CD4-positive, alpha-beta memory T cell (primary cell): ENCODE measurements around the gene GALNT10. TPM values are rescaled to one million over a fixed set of nuclear protein-coding genes. Genes with fewer than 3 reads are reported as not detected.

Experiments
- CTCF ChIA-PET: fragments of 350-600 bp; sonication (Branson Sonifier 250); formaldehyde crosslinking; loops from one replicate; lab custom pipeline; 2021; ENCODE audit warnings: inconsistent platforms; ENCODE audit not compliant: partially characterized antibody; lab: Charles Lee
- POLR2A ChIA-PET: fragments of 350-600 bp; sonication (Branson Sonifier 250); formaldehyde crosslinking; loops from one replicate; lab custom pipeline; 2021; ENCODE audit not compliant: partially characterized antibody; lab: Charles Lee
- DNase-seq, 5 donors: peaks; one replicate each; pipeline versions ENCODE4 v3.0.0 to v3.0.0-alpha.2; 2020 to 2022; ENCODE audit warnings: mixed read lengths in 1 of 5
- H3K27ac ChIP-seq: one replicate; pipeline ENCODE4 v1.7.0; 2013; ENCODE audit warnings: low read depth, low read length
- H3K27me3 ChIP-seq: 2 replicates; pipeline ENCODE4 v1.7.0; 2013; ENCODE audit warnings: mild to moderate bottlenecking, low read length, moderate library complexity; ENCODE audit not compliant: insufficient read depth
- H3K36me3 ChIP-seq: 2 replicates; pipeline ENCODE4 v1.7.0; 2013; ENCODE audit warnings: mild to moderate bottlenecking, low read length, moderate library complexity; ENCODE audit not compliant: insufficient read depth
- H3K4me1 ChIP-seq: 2 replicates; pipeline ENCODE4 v1.7.0; 2013; ENCODE audit warnings: mild to moderate bottlenecking, low read length, moderate library complexity; ENCODE audit not compliant: insufficient read depth
- H3K4me3 ChIP-seq, 2 donors: one replicate each; pipeline ENCODE4 v1.7.0; 2013; ENCODE audit warnings: low read length in 2 of 2, mild to moderate bottlenecking in 1 of 2
- H3K9me3 ChIP-seq, 2 donors: one replicate each; pipeline ENCODE4 v1.7.0; 2013; ENCODE audit warnings: low read length in 2 of 2, control low read depth in 1 of 2; ENCODE audit not compliant: control insufficient read depth in 1 of 2
- H3K27ac Mint-ChIP-seq, 7 donors: one replicate each; pipeline ENCODE4 v1.8.0; 2020 to 2021; ENCODE audit warnings: mixed read lengths in 7 of 7, mild to moderate bottlenecking in 6 of 7, inconsistent platforms in 3 of 7, moderate library complexity in 3 of 7
- H3K27me3 Mint-ChIP-seq, 2 donors: one replicate each; pipeline ENCODE4 v1.8.0; 2020 to 2021; ENCODE audit warnings: mixed read lengths in 2 of 2
- H3K36me3 Mint-ChIP-seq, 2 donors: one replicate each; pipeline ENCODE4 v1.8.0; 2020 to 2021; ENCODE audit warnings: mixed read lengths in 2 of 2, inconsistent platforms in 1 of 2, mild to moderate bottlenecking in 1 of 2
- H3K4me1 Mint-ChIP-seq, 4 donors: one replicate each; pipeline ENCODE4 v1.8.0; 2020 to 2021; ENCODE audit warnings: mixed read lengths in 4 of 4, mild to moderate bottlenecking in 1 of 4
- H3K4me3 Mint-ChIP-seq, 8 donors: one replicate each; pipeline ENCODE4 v1.8.0; 2020 to 2021; ENCODE audit warnings: mixed read lengths in 8 of 8, mild to moderate bottlenecking in 7 of 8, moderate library complexity in 6 of 8, inconsistent platforms in 3 of 8
- H3K9me3 Mint-ChIP-seq, 8 donors: one replicate each; pipeline ENCODE4 v1.8.0; 2020 to 2021; ENCODE audit warnings: mixed read lengths in 8 of 8, mild to moderate bottlenecking in 5 of 8, inconsistent platforms in 3 of 8, moderate library complexity in 1 of 8
- intact Hi-C: fragments of 100-400 bp; cut with micrococcal nuclease; formaldehyde crosslinking; loops from one replicate; pipeline ENCODE4 v1.15.1; 2023
- polyA plus RNA-seq, 2 donors: library from polyadenylated mRNA; unstranded; fragments of 300-500 nt; fragmentation: Illumina TruSeq; gene quantifications; one replicate each; pipeline ENCODE4 v1.2.3, GENCODE V29; 2021
- total RNA-seq, 2 experiments: library from RNA; stranded (reverse); gene quantifications; one replicate each; pipeline ENCODE4 v1.2.3, GENCODE V29; 2021

GALNT10 gene
- total and polyA plus RNA-seq, 4 experiments from 2014 or later: 9.6 to 35.7 (median 26.8) TPM

GRCh38 chr5:154207204-154207603, 16.7 kb downstream of the GALNT10 start:
- Mint-ChIP-seq H3K36me3 (peaks cover 53 to 55% of the 10 kb centered on the region in 2 donors), H3K27ac (no peak overlapping the region), H3K4me3 (no peak overlapping the region), H3K27me3 (no peaks in the 10 kb centered on the region), H3K9me3 (peaks cover 0 to 5% (median 0%) of the 10 kb centered on the region in 8 donors), H3K4me1 (peaks cover 25 to 64% (median 31%) of the 10 kb centered on the region in 4 donors)
- no peaks in the 10 kb centered on the region for H3K36me3 ChIP-seq
- H3K4me3 ChIP-seq: no peak overlapping the region
- no peaks in the 10 kb centered on the region for H3K27me3 ChIP-seq
- no peak for DNase-seq
- H3K9me3 ChIP-seq: no peaks in the 10 kb centered on the region
- peaks cover 18% of the 10 kb centered on the region for H3K4me1 ChIP-seq
- CTCF ChIA-PET: interaction anchor here (1.1 to 1.5 kb wide), 3 partner anchors 10 to 30 kb away, joined by 3 to 8 read pairs (median 4); no protein-coding TSS in a partner anchor
- POLR2A ChIA-PET: interaction anchor here (1.0 to 10.9 kb wide), 3 partner anchors 10 to 16 kb away, joined by 4 to 105 read pairs (median 8); partner anchors contain the start of gene GALNT10
- intact Hi-C loops: no loop called here
- H3K27ac ChIP-seq: no peak overlapping the region

DNA sequence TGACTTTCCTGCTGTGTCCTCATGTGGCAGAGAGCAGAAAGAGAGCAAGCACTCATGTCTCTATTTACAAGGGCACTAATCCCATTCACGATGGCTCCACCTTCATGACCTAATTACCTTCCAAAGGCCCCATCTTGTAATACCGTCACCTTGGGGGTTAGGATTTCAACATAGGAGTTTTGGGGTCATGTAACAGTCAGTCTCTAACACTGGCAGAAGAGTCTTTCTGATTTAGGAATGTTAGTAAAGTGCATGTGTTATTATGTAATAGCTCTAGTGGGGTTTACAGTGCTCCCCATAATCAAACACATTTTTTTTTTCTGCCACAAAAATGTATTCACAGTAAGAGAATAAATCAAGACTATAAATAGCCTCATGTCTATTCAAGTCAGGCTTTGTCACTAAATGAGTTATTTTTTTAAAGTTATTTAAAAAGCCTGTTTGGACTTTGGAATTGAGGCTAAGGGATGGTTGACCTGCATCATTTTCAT, 19.1 kb downstream of the GALNT10 start:
- peaks cover 45 to 49% of the 10 kb centered on the region in 2 donors for H3K36me3 Mint-ChIP-seq
- Histone ChIP-seq H3K27me3 (no peaks in the 10 kb centered on the region), H3K36me3 (no peaks in the 10 kb centered on the region), H3K4me3 (no peak overlapping the region), H3K4me1 (peaks cover 7% of the 10 kb centered on the region), H3K9me3 (no peaks in the 10 kb centered on the region), H3K27ac (no peak overlapping the region)
- intact Hi-C loops: no loop called here
- no peak overlapping the region for H3K27ac Mint-ChIP-seq
- ChIA-PET CTCF (no interaction called here), POLR2A (interaction anchor here (1.9 kb wide), 1 partner anchor 19 kb away, joined by 5 read pairs; the partner anchor contains the start of gene GALNT10)
- no peak overlapping the region for H3K4me3 Mint-ChIP-seq
- H3K4me1 Mint-ChIP-seq: peaks cover 15 to 59% (median 26%) of the 10 kb centered on the region in 4 donors
- no peak for DNase-seq
- H3K27me3 Mint-ChIP-seq: no peaks in the 10 kb centered on the region
- H3K9me3 Mint-ChIP-seq: peaks cover 0 to 5% (median 0%) of the 10 kb centered on the region in 8 donors

GRCh38 chr5:154210163-154210562, 19.6 kb downstream of the GALNT10 start:
- H3K36me3 ChIP-seq: no peaks in the 10 kb centered on the region
- peaks cover 8% of the 10 kb centered on the region for H3K4me1 ChIP-seq
- H3K9me3 Mint-ChIP-seq: peaks cover 0 to 5% (median 0%) of the 10 kb centered on the region in 8 donors
- intact Hi-C loops: no loop called here
- no peak for DNase-seq
- H3K4me3 ChIP-seq: no peak overlapping the region
- H3K27ac ChIP-seq: no peak overlapping the region
- H3K4me3 Mint-ChIP-seq: no peak overlapping the region
- peaks cover 13 to 56% (median 24%) of the 10 kb centered on the region in 4 donors for H3K4me1 Mint-ChIP-seq
- H3K27me3 Mint-ChIP-seq: no peaks in the 10 kb centered on the region
- CTCF ChIA-PET: no interaction called here
- no peaks in the 10 kb centered on the region for H3K9me3 ChIP-seq
- H3K27me3 ChIP-seq: no peaks in the 10 kb centered on the region
- H3K36me3 Mint-ChIP-seq: peaks cover 45 to 49% of the 10 kb centered on the region in 2 donors
- H3K27ac Mint-ChIP-seq: no peak overlapping the region
- POLR2A ChIA-PET: interaction anchor here (1.9 kb wide), 1 partner anchor 20 kb away, joined by 5 read pairs; the partner anchor contains the start of gene GALNT10

- H3K27me3 Mint-ChIP-seq: no peaks in the 10 kb centered on the region
- H3K27ac Mint-ChIP-seq: peak overlapping the region in 2 of 7 donors; percentile 43 to 62
- peaks cover 14 to 55% (median 32%) of the 10 kb centered on the region in 4 donors for H3K4me1 Mint-ChIP-seq
- H3K4me3 Mint-ChIP-seq: no peak overlapping the region
- no peak overlapping the region for H3K27ac ChIP-seq
- ChIA-PET CTCF (interaction anchor here (2.0 to 2.3 kb wide), 2 partner anchors 14 to 22 kb away, joined by 5 to 11 read pairs; no protein-coding TSS in a partner anchor), POLR2A (interaction anchor here (1.7 kb wide), 1 partner anchor 20 kb away, joined by 8 read pairs; the partner anchor contains the start of gene GALNT10)
- no peak overlapping the region for H3K4me3 ChIP-seq
- no peaks in the 10 kb centered on the region for H3K9me3 ChIP-seq
- H3K9me3 Mint-ChIP-seq: peaks cover 0 to 5% (median 0%) of the 10 kb centered on the region in 8 donors
- H3K36me3 ChIP-seq: no peaks in the 10 kb centered on the region
- H3K4me1 ChIP-seq: peaks cover 19% of the 10 kb centered on the region
- no peak for DNase-seq
- H3K36me3 Mint-ChIP-seq: peaks cover 38 to 39% of the 10 kb centered on the region in 2 donors
- intact Hi-C loops: no loop called here
- no peaks in the 10 kb centered on the region for H3K27me3 ChIP-seq
These were observed 21.3 kb downstream of the GALNT10 start for GRCh38 chr5:154211641-154212390.

- no peak for DNase-seq
- Mint-ChIP-seq H3K9me3 (peaks cover 0 to 3% (median 0%) of the 10 kb centered on the region in 8 donors), H3K36me3 (peaks cover 27 to 32% of the 10 kb centered on the region in 2 donors), H3K27ac (peak overlapping the region in 3 of 7 donors; percentile 42 to 57 (median 43)), H3K27me3 (no peaks in the 10 kb centered on the region), H3K4me3 (no peak overlapping the region), H3K4me1 (peaks cover 22 to 59% (median 43%) of the 10 kb centered on the region in 4 donors)
- intact Hi-C loops: no loop called here
- no peak overlapping the region for H3K27ac ChIP-seq
- peaks cover 27% of the 10 kb centered on the region for H3K4me1 ChIP-seq
- no peaks in the 10 kb centered on the region for H3K9me3 ChIP-seq
- H3K27me3 ChIP-seq: no peaks in the 10 kb centered on the region
- ChIA-PET POLR2A (interaction anchor here (1.2 to 1.7 kb wide), 3 partner anchors 7 to 22 kb away, joined by 3 to 8 read pairs (median 7); partner anchors contain the start of gene GALNT10), CTCF (interaction anchor here (2.0 to 2.3 kb wide), 2 partner anchors 16 to 24 kb away, joined by 5 to 11 read pairs; no protein-coding TSS in a partner anchor)
- H3K4me3 ChIP-seq: no peak overlapping the region
- no peaks in the 10 kb centered on the region for H3K36me3 ChIP-seq
These were observed 23.1 kb downstream of the GALNT10 start for GRCh38 chr5:154213592-154213991.

- H3K36me3 ChIP-seq: no peaks in the 10 kb centered on the region
- ChIA-PET POLR2A (interaction anchor here (3.6 kb wide), 1 partner anchor 24 kb away, joined by 24 read pairs; the partner anchor contains the start of gene GALNT10), CTCF (interaction anchor here (4.0 kb wide), 1 partner anchor 17 kb away, joined by 18 read pairs; no protein-coding TSS in a partner anchor)
- H3K36me3 Mint-ChIP-seq: peaks cover 23 to 32% of the 10 kb centered on the region in 2 donors
- no peaks in the 10 kb centered on the region for H3K27me3 ChIP-seq
- peak overlapping the region in 2 of 8 donors; percentile 19 to 30 for H3K4me3 Mint-ChIP-seq
- H3K27ac ChIP-seq: no peak overlapping the region
- H3K4me3 ChIP-seq: no peak overlapping the region
- intact Hi-C loops: no loop called here
- peaks cover 27% of the 10 kb centered on the region for H3K4me1 ChIP-seq
- H3K27ac Mint-ChIP-seq: peak overlapping the region in 5 of 7 donors; percentile 13 to 79 (median 42)
- DNase-seq: no peak
- H3K9me3 ChIP-seq: no peaks in the 10 kb centered on the region
- H3K9me3 Mint-ChIP-seq: peaks cover 0 to 2% (median 0%) of the 10 kb centered on the region in 8 donors
- H3K4me1 Mint-ChIP-seq: peaks cover 22 to 68% (median 47%) of the 10 kb centered on the region in 4 donors
- no peaks in the 10 kb centered on the region for H3K27me3 Mint-ChIP-seq
These were observed 24.0 kb downstream of the GALNT10 start for GRCh38 chr5:154214371-154215106.
